HCT116 (cell line): ENCODE results near the gene SLC38A8. TPM values are rescaled to one million over a fixed set of nuclear protein-coding genes. Genes with fewer than 3 reads are reported as not detected.

Experiments used
- ATAC-seq: fragments of 200-7000 bp; cut with Tn5 transposase; 2 replicates; pipeline ENCODE4 v1.9.1; 2020; ENCODE audit warnings: mild to moderate bottlenecking, moderate library complexity
- BruUV-seq: library from RNA; stranded (reverse); fragments of 400-500 nt; replicated peaks from 2 replicates; lab custom pipeline; 2021; lab: Mats Ljungman, UMichigan
- CTCF ChIA-PET: fragments of 300-600 bp; sonication (Branson Sonifier 250); formaldehyde crosslinking; loops from one replicate; lab custom pipeline; 2021; ENCODE audit warnings: antibody characterized with exemption; lab: Charles Lee
- POLR2A ChIA-PET: fragments of 300-600, 350-600 bp; sonication (Branson Sonifier 250); formaldehyde crosslinking; loops from one replicate; lab custom pipeline; 2021; ENCODE audit warnings: antibody characterized with exemption; lab: Charles Lee
- RAD21 ChIA-PET, 2 experiments: fragments of 300-600 bp; sonication (Branson Sonifier 250); formaldehyde crosslinking; loops; one replicate each; lab custom pipeline; 2023; ENCODE audit warnings: low total read pairs in 2 of 2; ENCODE audit not compliant: uncharacterized antibody in 2 of 2, unreplicated experiment in 2 of 2, low non-redundant PET in 1 of 2; lab: Charles Lee
- DNase-seq: peaks from one replicate; pipeline ENCODE4 v3.0.0-alpha.2; 2010; ENCODE audit warnings: low read depth, low spot score
- H2AFZ ChIP-seq: fragments of 200-600 bp; shearing (Covaris generic), sonication (generic); 2 replicates; pipeline ENCODE4 v1.6.1; 2017; ENCODE audit warnings: low read depth, mixed run types, mixed read lengths, antibody characterized with exemption, low read length; ENCODE audit not compliant: poor library complexity, severe bottlenecking
- H3K27ac ChIP-seq: 2 replicates; pipeline ENCODE4 v1.5.1; 2012; ENCODE audit warnings: low read depth, low read length
- H3K27me3 ChIP-seq: fragments of 200-600 bp; sonication (generic); 2 replicates; pipeline ENCODE4 v1.6.1; 2016; ENCODE audit warnings: mixed run types, low read length, mixed read lengths; ENCODE audit not compliant: insufficient read depth
- H3K36me3 ChIP-seq, 2 experiments: fragments of 200-500 bp in 1 of 2; fragments of 200-600 bp in 1 of 2; sonication (Bioruptor generic) in 1 of 2; sonication (generic) in 1 of 2; 2 replicates each; pipeline versions ENCODE4 v1.5.1 to v1.6.1; 2014 to 2016; ENCODE audit warnings: low read length in 2 of 2, inconsistent platforms in 1 of 2, mixed read lengths in 1 of 2, mixed run types in 1 of 2; ENCODE audit not compliant: insufficient read depth in 2 of 2, control insufficient read depth in 1 of 2
- H3K4me1 ChIP-seq, 2 experiments: fragments of 200-600 bp in 1 of 2; sonication (generic) in 1 of 2; 2 replicates each; pipeline versions ENCODE4 v1.5.1 to v1.6.1; 2012 to 2017; ENCODE audit warnings: low read length in 2 of 2, inconsistent platforms in 1 of 2, mild to moderate bottlenecking in 1 of 2, mixed read lengths in 1 of 2, mixed run types in 1 of 2, moderate library complexity in 1 of 2; ENCODE audit not compliant: insufficient read depth in 2 of 2, control insufficient read depth in 1 of 2
- H3K4me2 ChIP-seq: fragments of 200-600 bp; sonication (generic); 2 replicates; pipeline ENCODE4 v1.6.1; 2017; ENCODE audit warnings: mixed run types, low read length, mixed read lengths
- H3K4me3 ChIP-seq, 2 experiments: fragments of 200-600 bp in 1 of 2; sonication (generic) in 1 of 2; replicated peaks in 1 of 2; 2 replicates each; pipeline ENCODE4 v1.5.1; 2011 to 2016; ENCODE audit warnings: low read length in 2 of 2, control low read depth in 1 of 2, low read depth in 1 of 2, mild to moderate bottlenecking in 1 of 2, mixed read lengths in 1 of 2, mixed run types in 1 of 2
- H3K79me2 ChIP-seq: fragments of 200-600 bp; sonication (generic); 2 replicates; pipeline ENCODE4 v1.6.1; 2017; ENCODE audit warnings: mild to moderate bottlenecking, mixed run types, low read length, moderate library complexity, mixed read lengths; ENCODE audit not compliant: insufficient read depth
- H3K9ac ChIP-seq: fragments of 200-600 bp; sonication (generic); 2 replicates; pipeline ENCODE4 v1.6.1; 2016; ENCODE audit warnings: low read length, mixed read lengths
- H3K9me2 ChIP-seq: fragments of 200-600 bp; sonication (generic), shearing (Covaris generic); 2 replicates; pipeline ENCODE4 v1.6.1; 2017; ENCODE audit warnings: mixed run types, mild to moderate bottlenecking, moderate library complexity; ENCODE audit not compliant: insufficient read depth
- H3K9me3 ChIP-seq, 2 experiments: fragments of 200-500 bp in 1 of 2; fragments of 200-600 bp in 1 of 2; sonication (Bioruptor generic) in 1 of 2; sonication (generic) in 1 of 2; 2 replicates each; pipeline ENCODE4 v1.6.1; 2014 to 2017; ENCODE audit warnings: low read length in 2 of 2, mixed read lengths in 2 of 2, inconsistent platforms in 1 of 2, low read depth in 1 of 2, mild to moderate bottlenecking in 1 of 2, mixed run types in 1 of 2, moderate library complexity in 1 of 2; ENCODE audit not compliant: control insufficient read depth in 1 of 2, insufficient read depth in 1 of 2
- H4K20me1 ChIP-seq: fragments of 200-600 bp; sonication (generic), shearing (Covaris generic); 2 replicates; pipeline ENCODE4 v1.6.1; 2017; ENCODE audit warnings: mixed run types, mild to moderate bottlenecking, moderate library complexity; ENCODE audit not compliant: insufficient read depth
- EZH2phosphoT487 ChIP-seq: fragments of 200-600 bp; IDR thresholded peaks from 2 replicates; pipeline ENCODE4 v1.6.1; 2018; ENCODE audit warnings: antibody characterized with exemption, borderline replicate concordance
- JUND ChIP-seq: IDR thresholded peaks from 2 replicates; pipeline ENCODE4 v1.6.1; 2012
- SIN3A ChIP-seq: IDR thresholded peaks from 2 replicates; pipeline ENCODE4 v1.6.1; 2012; ENCODE audit warnings: low read depth
- SP1 ChIP-seq: IDR thresholded peaks from 2 replicates; pipeline ENCODE4 v1.6.1; 2012; ENCODE audit warnings: low read depth
- YY1 ChIP-seq: IDR thresholded peaks from 2 replicates; pipeline ENCODE4 v1.6.1; 2011; ENCODE audit warnings: low read length, low read depth, moderate library complexity, mild to moderate bottlenecking; ENCODE audit not compliant: insufficient replicate concordance; ENCODE audit errors: extremely low read depth
- intact Hi-C: fragments of 100-400 bp; cut with micrococcal nuclease; formaldehyde crosslinking; loops from 2 replicates; pipeline ENCODE4 v1.10.0; 2022
- total RNA-seq: library from RNA; stranded (reverse); gene quantifications from one replicate; pipeline ENCODE4 v1.2.1, GENCODE V29; 2021; ENCODE audit not compliant: unreplicated experiment
- TF ChIP-seq, protein P1 (sequence below): IDR thresholded peaks from 2 replicates; pipeline ENCODE4 v1.6.1; 2011; ENCODE audit warnings: mild to moderate bottlenecking, low read length, moderate library complexity; ENCODE audit not compliant: insufficient replicate concordance; ENCODE audit errors: extremely low read depth
- TF ChIP-seq, protein P2 (sequence below): IDR thresholded peaks from 2 replicates; pipeline ENCODE4 v1.6.1; 2012
- TF ChIP-seq, protein P3 (sequence below): IDR thresholded peaks from 2 replicates; pipeline ENCODE4 v1.6.1; 2012

SLC38A8 gene
- total RNA-seq, 1 experiment from 2014 or later = not detected

DNA sequence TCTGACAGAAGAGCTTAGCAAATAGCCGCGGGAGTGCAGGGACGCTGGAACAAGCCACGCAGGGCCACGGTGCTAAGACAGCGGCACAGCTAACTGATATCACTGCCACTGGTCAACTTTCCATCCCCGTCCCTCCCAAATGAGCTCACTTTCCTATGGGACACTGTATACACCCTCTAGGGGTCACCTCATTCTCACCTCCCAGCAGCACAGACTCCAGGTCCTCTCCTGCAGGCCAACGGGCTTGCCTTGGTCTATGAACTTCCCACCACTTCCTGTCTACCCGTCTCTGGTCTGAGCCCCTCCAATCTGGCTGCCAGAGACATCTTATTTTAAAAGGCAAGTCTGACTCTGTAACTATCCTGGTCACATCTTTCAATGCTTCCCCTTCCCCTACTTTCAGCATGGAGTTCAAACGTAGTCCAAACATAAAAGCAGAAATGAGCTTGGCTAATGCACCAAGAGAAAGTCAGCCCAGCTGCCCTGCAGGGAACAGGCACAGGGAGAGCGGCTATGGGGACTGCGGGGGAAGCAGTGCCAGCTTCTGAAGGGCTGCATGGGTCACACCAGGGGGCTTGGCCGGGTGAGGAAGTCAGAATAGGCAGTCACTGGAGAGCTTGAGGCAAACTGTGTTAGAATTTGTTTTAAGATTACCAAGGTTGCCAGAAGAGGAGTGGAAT lies 26.3 kb upstream of the SLC38A8 start:
- no TSS peak for BruUV-seq
- POLR2A ChIA-PET = interaction anchor here (1.3 kb wide), 1 partner anchor 118 kb away, joined by 3 read pairs; the partner anchor contains the start of gene TAF1C
- intact Hi-C loops = no loop called here
- no peak for ATAC-seq
- TF ChIP-seq, protein P1, sequence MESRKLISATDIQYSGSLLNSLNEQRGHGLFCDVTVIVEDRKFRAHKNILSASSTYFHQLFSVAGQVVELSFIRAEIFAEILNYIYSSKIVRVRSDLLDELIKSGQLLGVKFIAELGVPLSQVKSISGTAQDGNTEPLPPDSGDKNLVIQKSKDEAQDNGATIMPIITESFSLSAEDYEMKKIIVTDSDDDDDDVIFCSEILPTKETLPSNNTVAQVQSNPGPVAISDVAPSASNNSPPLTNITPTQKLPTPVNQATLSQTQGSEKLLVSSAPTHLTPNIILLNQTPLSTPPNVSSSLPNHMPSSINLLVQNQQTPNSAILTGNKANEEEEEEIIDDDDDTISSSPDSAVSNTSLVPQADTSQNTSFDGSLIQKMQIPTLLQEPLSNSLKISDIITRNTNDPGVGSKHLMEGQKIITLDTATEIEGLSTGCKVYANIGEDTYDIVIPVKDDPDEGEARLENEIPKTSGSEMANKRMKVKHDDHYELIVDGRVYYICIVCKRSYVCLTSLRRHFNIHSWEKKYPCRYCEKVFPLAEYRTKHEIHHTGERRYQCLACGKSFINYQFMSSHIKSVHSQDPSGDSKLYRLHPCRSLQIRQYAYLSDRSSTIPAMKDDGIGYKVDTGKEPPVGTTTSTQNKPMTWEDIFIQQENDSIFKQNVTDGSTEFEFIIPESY = no peak
- TF ChIP-seq EZH2phosphoT487 = no peak
- no peak for TF ChIP-seq JUND
- TF ChIP-seq YY1 = no peak
- no peak for TF ChIP-seq SIN3A
- TF ChIP-seq, protein P2, sequence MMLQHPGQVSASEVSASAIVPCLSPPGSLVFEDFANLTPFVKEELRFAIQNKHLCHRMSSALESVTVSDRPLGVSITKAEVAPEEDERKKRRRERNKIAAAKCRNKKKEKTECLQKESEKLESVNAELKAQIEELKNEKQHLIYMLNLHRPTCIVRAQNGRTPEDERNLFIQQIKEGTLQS = no peak
- TF ChIP-seq SP1 = no peak
- TF ChIP-seq, protein P3, sequence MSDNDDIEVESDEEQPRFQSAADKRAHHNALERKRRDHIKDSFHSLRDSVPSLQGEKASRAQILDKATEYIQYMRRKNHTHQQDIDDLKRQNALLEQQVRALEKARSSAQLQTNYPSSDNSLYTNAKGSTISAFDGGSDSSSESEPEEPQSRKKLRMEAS = no peak
- TF ChIP-seq, all 23 proteins: peak for 0
- Histone ChIP-seq H3K27me3 (no peaks in the 10 kb centered on the region), H3K27ac (no peak overlapping the region), H3K79me2 (no peaks in the 10 kb centered on the region), H3K9me2 (no peaks in the 10 kb centered on the region), H3K4me1 (no peaks in the 10 kb centered on the region), H3K4me3 (no peak overlapping the region), H3K4me2 (no peak overlapping the region), H4K20me1 (no peaks in the 10 kb centered on the region), H2AFZ (no peak overlapping the region), H3K9ac (no peak overlapping the region), H3K36me3 (peaks cover 49 to 58% of the 10 kb centered on the region in 2 experiments), H3K9me3 (no peaks in the 10 kb centered on the region)
- ChIA-PET CTCF (interaction anchor here (3.0 to 6.2 kb wide), 2 partner anchors 16 to 115 kb away, joined by 8 to 33 read pairs; no protein-coding TSS in a partner anchor), RAD21 (no interaction called here)
- DNase-seq = no peak
